ENCODE data around the gene TUT1. TPM values are rescaled to one million over a fixed set of nuclear protein-coding genes. Genes with fewer than 3 reads are reported as not detected.
"Not testable (repeated sequence)": the region's sequence is repeated elsewhere in the genome, so short reads cannot be mapped to it uniquely, and the experiment has no call there.

Gene TUT1
- total RNA-seq, 2 donors from 2014 or later: 16.0 to 33.5 TPM

- Mint-ChIP-seq H3K27ac (peak overlapping the region; percentile 93), H3K4me1 (peaks cover 50% of the 10 kb centered on the region), H3K27me3 (ENCODE audit: insufficient read depth) (no peaks in the 10 kb centered on the region), H3K9me3 (no peaks in the 10 kb centered on the region), H3K36me3 (ENCODE audit: low read depth) (peaks cover 66% of the 10 kb centered on the region), H3K4me3 (peak overlapping the region; percentile 38)
- H3K9me3 ChIP-seq (ENCODE audit: control insufficient read depth, low read length): no peaks in the 10 kb centered on the region
- peak; percentile 92 for TF ChIP-seq CTCF (conservative IDR thresholded peaks at IDR 0.05)
- H3K9ac ChIP-seq (ENCODE audit: extremely low read depth, low read length, poor library complexity, severe bottlenecking): peak overlapping the region; percentile 26
- H3K27me3 ChIP-seq (ENCODE audit: control insufficient read depth, insufficient read depth, low read length, poor library complexity, severe bottlenecking): no peaks in the 10 kb centered on the region
- no peak overlapping the region for H3K4me3 ChIP-seq (ENCODE audit: low read length)
- H3K36me3 ChIP-seq (ENCODE audit: control insufficient read depth, insufficient read depth, low read length): peaks cover 66% of the 10 kb centered on the region
- peak; percentile 98 for DNase-seq
- peaks cover 14% of the 10 kb centered on the region for H3K4me1 ChIP-seq (ENCODE audit: control insufficient read depth, insufficient read depth, low read length)
- 59 to 76% methylated on average over 2 of the region's 2 CpGs for whole genome bisulfite sequencing, 2 experiments (ENCODE audit: insufficient coverage in 1 of 2, insufficient read length in 1 of 2)
- H3K27ac ChIP-seq (ENCODE audit: low read depth, low read length): peak overlapping the region; percentile 39
These were observed 30.7 kb downstream of the TUT1 start for GRCh38 chr11:62560566-62561103.

GRCh38 chr11:62559626-62560025 is 31.7 kb downstream of the TUT1 start:
- H3K4me3 Mint-ChIP-seq: peak overlapping the region; percentile 38
- peaks cover 61% of the 10 kb centered on the region for H3K36me3 ChIP-seq (ENCODE audit: control insufficient read depth, insufficient read depth, low read length)
- H3K27ac ChIP-seq (ENCODE audit: low read depth, low read length); H3K27me3 Mint-ChIP-seq (ENCODE audit: insufficient read depth); H3K4me3 ChIP-seq (ENCODE audit: low read length); DNase-seq; H3K9me3 ChIP-seq (ENCODE audit: control insufficient read depth, low read length); H3K9me3 Mint-ChIP-seq; H3K27me3 ChIP-seq (ENCODE audit: control insufficient read depth, insufficient read depth, low read length, poor library complexity, severe bottlenecking); H3K9ac ChIP-seq (ENCODE audit: extremely low read depth, low read length, poor library complexity, severe bottlenecking): not testable (repeated sequence)
- H3K36me3 Mint-ChIP-seq (ENCODE audit: low read depth): peaks cover 60% of the 10 kb centered on the region
- peaks cover 21% of the 10 kb centered on the region for H3K4me1 ChIP-seq (ENCODE audit: control insufficient read depth, insufficient read depth, low read length)
- H3K4me1 Mint-ChIP-seq: peaks cover 55% of the 10 kb centered on the region
- 90 to 98% methylated on average over 5 of the region's 5 CpGs for WGBS, 2 experiments (ENCODE audit: insufficient coverage in 1 of 2, insufficient read length in 1 of 2)
- H3K27ac Mint-ChIP-seq: peak overlapping the region; percentile 93

GRCh38 chr11:62559204-62559603 is 32.1 kb downstream of the TUT1 start:
- Mint-ChIP-seq H3K4me1 (peaks cover 59% of the 10 kb centered on the region), H3K4me3 (peak overlapping the region; percentile 38), H3K9me3 (no peaks in the 10 kb centered on the region), H3K27ac (peak overlapping the region; percentile 93), H3K36me3 (ENCODE audit: low read depth) (peaks cover 60% of the 10 kb centered on the region), H3K27me3 (ENCODE audit: insufficient read depth) (no peaks in the 10 kb centered on the region)
- 90 to 92% methylated on average over 7 to 8 of the region's 8 CpGs for WGBS, 2 experiments (ENCODE audit: insufficient coverage in 1 of 2, insufficient read length in 1 of 2)
- no peak for DNase-seq
- peaks cover 23% of the 10 kb centered on the region for H3K4me1 ChIP-seq (ENCODE audit: control insufficient read depth, insufficient read depth, low read length)
- H3K36me3 ChIP-seq (ENCODE audit: control insufficient read depth, insufficient read depth, low read length): peaks cover 58% of the 10 kb centered on the region
- H3K4me3 ChIP-seq (ENCODE audit: low read length): no peak overlapping the region
- no peak overlapping the region for H3K9ac ChIP-seq (ENCODE audit: extremely low read depth, low read length, poor library complexity, severe bottlenecking)
- TF ChIP-seq CTCF (conservative IDR thresholded peaks at IDR 0.05): no peak
- H3K27me3 ChIP-seq (ENCODE audit: control insufficient read depth, insufficient read depth, low read length, poor library complexity, severe bottlenecking): no peaks in the 10 kb centered on the region
- H3K27ac ChIP-seq (ENCODE audit: low read depth, low read length): no peak overlapping the region
- no peaks in the 10 kb centered on the region for H3K9me3 ChIP-seq (ENCODE audit: control insufficient read depth, low read length)

- no peak overlapping the region for H3K27ac ChIP-seq (ENCODE audit: low read depth, low read length)
These were observed 32.7 kb downstream of the TUT1 start for GRCh38 chr11:62558669-62559068.

More at GRCh38 chr11:62558669-62559068, 32.7 kb downstream of the TUT1 start:
- peaks cover 25% of the 10 kb centered on the region for H3K4me1 ChIP-seq (ENCODE audit: control insufficient read depth, insufficient read depth, low read length)
- Mint-ChIP-seq H3K27me3 (ENCODE audit: insufficient read depth) (no peaks in the 10 kb centered on the region), H3K9me3 (no peaks in the 10 kb centered on the region), H3K4me3 (no peak overlapping the region), H3K4me1 (peaks cover 65% of the 10 kb centered on the region), H3K27ac (no peak overlapping the region), H3K36me3 (ENCODE audit: low read depth) (peaks cover 54% of the 10 kb centered on the region)
- no peaks in the 10 kb centered on the region for H3K27me3 ChIP-seq (ENCODE audit: control insufficient read depth, insufficient read depth, low read length, poor library complexity, severe bottlenecking)
- peaks cover 52% of the 10 kb centered on the region for H3K36me3 ChIP-seq (ENCODE audit: control insufficient read depth, insufficient read depth, low read length)
- H3K9me3 ChIP-seq (ENCODE audit: control insufficient read depth, low read length): no peaks in the 10 kb centered on the region
- no peak overlapping the region for H3K9ac ChIP-seq (ENCODE audit: extremely low read depth, low read length, poor library complexity, severe bottlenecking)
- DNase-seq: no peak
- H3K4me3 ChIP-seq (ENCODE audit: low read length): no peak overlapping the region
- TF ChIP-seq CTCF (conservative IDR thresholded peaks at IDR 0.05): no peak
- 90 to 100% methylated on average over 1 to 8 of the region's 9 CpGs for WGBS, 2 experiments (ENCODE audit: insufficient coverage in 1 of 2, insufficient read length in 1 of 2)
